ENCODE data around the gene GOLGA5. TPM values are rescaled to one million over a fixed set of nuclear protein-coding genes. Genes with fewer than 3 reads are reported as not detected.
"Not testable (repeated sequence)": the region's sequence is repeated elsewhere in the genome, so short reads cannot be mapped to it uniquely, and the experiment has no call there.

Gene GOLGA5
- total RNA-seq, 1 experiment from 2014 or later: 22.3 TPM

- peaks cover 27% of the 10 kb centered on the region for H3K36me3 ChIP-seq (ENCODE audit: control insufficient read depth, insufficient read depth, low read length)
- no peak overlapping the region for H3K4me3 ChIP-seq (ENCODE audit: low read depth in 2 of 2, low read length in 2 of 2)
- no peaks in the 10 kb centered on the region for H3K27me3 ChIP-seq (ENCODE audit: control insufficient read depth, insufficient read depth, low read length)
- in situ Hi-C loops (cut with HindIII; ENCODE audit: low pct_unique_long_range_greater_than_20kb, low sequenced_read_pairs): no loop called here
- ChIA-PET POLR2A (no interaction called here), CTCF (no interaction called here)
- no peaks in the 10 kb centered on the region for H3K9me3 ChIP-seq (ENCODE audit: control insufficient read depth, insufficient read depth, low read depth, low read length)
- intact Hi-C loops (cut with micrococcal nuclease; ENCODE audit: unreplicated experiment): no loop called here
- ATAC-seq (no peak), DNase-seq (ENCODE audit: low read depth, low spot score) (no peak)
- BruUV-seq (replicated peaks): no TSS peak
- TF ChIP-seq SIN3A (IDR thresholded peaks at IDR 0.05; ENCODE audit: borderline replicate concordance, insufficient read depth, low read depth, low read length): no peak
- no peak for TF ChIP-seq TCF7L2 (IDR thresholded peaks at IDR 0.05; ENCODE audit: low read depth, low read length)
- TF ChIP-seq REST (IDR thresholded peaks at IDR 0.05; ENCODE audit: insufficient read depth in 1 of 2, low read depth in 2 of 2, low read length in 1 of 2): no peak
- TF ChIP-seq POLR2AphosphoS5 (IDR thresholded peaks at IDR 0.05; ENCODE audit: low read depth, low read length): no peak
- TF ChIP-seq CTCF (IDR thresholded peaks at IDR 0.05): no peak
- H3K4me1 ChIP-seq (ENCODE audit: control insufficient read depth, insufficient read depth, low read length): no peaks in the 10 kb centered on the region
- H3K27ac ChIP-seq (ENCODE audit: low read length): no peak overlapping the region
Measured at GRCh38 chr14:92813201-92813600, 19.1 kb downstream of the GOLGA5 start.

- CTCF ChIA-PET: no interaction called here
- H3K36me3 ChIP-seq (ENCODE audit: control insufficient read depth, insufficient read depth, low read length): peaks cover 22% of the 10 kb centered on the region
- H3K9me3 ChIP-seq (ENCODE audit: control insufficient read depth, insufficient read depth, low read depth, low read length): no peaks in the 10 kb centered on the region
- intact Hi-C loops (cut with micrococcal nuclease; ENCODE audit: unreplicated experiment): no loop called here
- in situ Hi-C loops (cut with HindIII; ENCODE audit: low pct_unique_long_range_greater_than_20kb, low sequenced_read_pairs): no loop called here
- no TSS peak for BruUV-seq (replicated peaks)
- H3K4me3 ChIP-seq (ENCODE audit: low read depth in 2 of 2, low read length in 2 of 2): no peak overlapping the region
- POLR2A ChIA-PET: no interaction called here
- no peaks in the 10 kb centered on the region for H3K4me1 ChIP-seq (ENCODE audit: control insufficient read depth, insufficient read depth, low read length)
- DNase-seq (ENCODE audit: low read depth, low spot score) (no peak), ATAC-seq (no peak)
- no peak overlapping the region for H3K27ac ChIP-seq (ENCODE audit: low read length)
- TF ChIP-seq POLR2AphosphoS5 (IDR thresholded peaks at IDR 0.05; ENCODE audit: low read depth, low read length) (no peak), CTCF (IDR thresholded peaks at IDR 0.05) (no peak), SIN3A (IDR thresholded peaks at IDR 0.05; ENCODE audit: borderline replicate concordance, insufficient read depth, low read depth, low read length) (no peak), TCF7L2 (IDR thresholded peaks at IDR 0.05; ENCODE audit: low read depth, low read length) (no peak), REST (IDR thresholded peaks at IDR 0.05; ENCODE audit: insufficient read depth in 1 of 2, low read depth in 2 of 2, low read length in 1 of 2) (no peak)
- no peaks in the 10 kb centered on the region for H3K27me3 ChIP-seq (ENCODE audit: control insufficient read depth, insufficient read depth, low read length)
Measured at GRCh38 chr14:92819011-92819597, 25.0 kb downstream of the GOLGA5 start.

GRCh38 chr14:92819680-92820535, 25.8 kb downstream of the GOLGA5 start:
- POLR2A ChIA-PET; H3K4me1 ChIP-seq (ENCODE audit: control insufficient read depth, insufficient read depth, low read length); in situ Hi-C loops (cut with HindIII; ENCODE audit: low pct_unique_long_range_greater_than_20kb, low sequenced_read_pairs); CTCF ChIA-PET; DNase-seq (ENCODE audit: low read depth, low spot score); H3K9me3 ChIP-seq (ENCODE audit: control insufficient read depth, insufficient read depth, low read depth, low read length); H3K27ac ChIP-seq (ENCODE audit: low read length); H3K27me3 ChIP-seq (ENCODE audit: control insufficient read depth, insufficient read depth, low read length); H3K4me3 ChIP-seq (ENCODE audit: low read depth in 2 of 2, low read length in 2 of 2); ATAC-seq; BruUV-seq (replicated peaks); intact Hi-C loops (cut with micrococcal nuclease; ENCODE audit: unreplicated experiment): not testable (repeated sequence)
- peaks cover 26% of the 10 kb centered on the region for H3K36me3 ChIP-seq (ENCODE audit: control insufficient read depth, insufficient read depth, low read length)
